GM23338 (cell line): Measurements from ENCODE around the gene LMF1. TPM values are rescaled to one million over a fixed set of nuclear protein-coding genes. Genes with fewer than 3 reads are reported as not detected.

Experiments
- ATAC-seq: fragments of 200-7000 bp; cut with Tn5 transposase; 3 replicates; pipeline ENCODE4 v1.9.1; 2020
- DNase-seq: peaks from one replicate; pipeline ENCODE4 v3.0.0-alpha.2; 2015; ENCODE audit warnings: low spot score
- H2AFZ ChIP-seq: fragments of 200-600 bp; sonication (generic); 2 replicates; pipeline ENCODE4 v1.8.0; 2016; ENCODE audit warnings: antibody characterized with exemption, mild to moderate bottlenecking, moderate library complexity
- H3F3A ChIP-seq: fragments of 200-600 bp; sonication (generic); replicated peaks from 2 replicates; pipeline ENCODE4 v1.8.0; 2017; ENCODE audit warnings: antibody characterized with exemption, mixed run types, low read depth
- H3K27ac ChIP-seq: fragments of 200-600 bp; sonication (generic); 2 replicates; pipeline ENCODE4 v1.6.1; 2016; ENCODE audit warnings: low read depth
- H3K27me3 ChIP-seq: fragments of 200-600 bp; sonication (generic); 2 replicates; pipeline ENCODE4 v1.8.0; 2016; ENCODE audit warnings: mild to moderate bottlenecking, mixed run types, moderate library complexity; ENCODE audit not compliant: insufficient read depth
- H3K36me3 ChIP-seq: fragments of 200-600 bp; sonication (generic); 2 replicates; pipeline ENCODE4 v1.8.0; 2016; ENCODE audit warnings: mild to moderate bottlenecking; ENCODE audit not compliant: insufficient read depth
- H3K4me1 ChIP-seq: fragments of 200-600 bp; sonication (generic); 2 replicates; pipeline ENCODE4 v1.8.0; 2016; ENCODE audit warnings: mild to moderate bottlenecking, moderate library complexity; ENCODE audit not compliant: insufficient read depth
- H3K4me2 ChIP-seq: fragments of 200-600 bp; sonication (generic); 2 replicates; pipeline ENCODE4 v1.7.1; 2017; ENCODE audit warnings: mixed run types
- H3K4me3 ChIP-seq: fragments of 200-600 bp; sonication (generic); 2 replicates; pipeline ENCODE4 v1.6.1; 2016; ENCODE audit warnings: mixed run types
- H3K79me2 ChIP-seq: fragments of 200-600 bp; sonication (generic); replicated peaks from 2 replicates; pipeline ENCODE4 v1.8.0; 2017; ENCODE audit warnings: mild to moderate bottlenecking; ENCODE audit not compliant: insufficient read depth
- H3K9me2 ChIP-seq: fragments of 200-600 bp; sonication (generic); 2 replicates; pipeline ENCODE4 v1.8.0; 2017; ENCODE audit not compliant: insufficient read depth
- H4K20me1 ChIP-seq: fragments of 200-600 bp; sonication (generic); replicated peaks from 2 replicates; pipeline ENCODE4 v1.8.0; 2017; ENCODE audit warnings: mild to moderate bottlenecking; ENCODE audit not compliant: insufficient read depth
- H3K27ac Mint-ChIP-seq: 2 replicates; pipeline ENCODE4 v1.8.0; 2020; ENCODE audit warnings: inconsistent platforms, mild to moderate bottlenecking, moderate library complexity, mixed read lengths
- H3K27me3 Mint-ChIP-seq: 3 replicates; pipeline ENCODE4 v1.8.0; 2022; ENCODE audit warnings: low read depth, mild to moderate bottlenecking, moderate library complexity, mixed read lengths, inconsistent platforms; ENCODE audit not compliant: insufficient read depth, poor library complexity
- H3K36me3 Mint-ChIP-seq: 3 replicates; pipeline ENCODE4 v1.8.0; 2021; ENCODE audit warnings: low read depth, mild to moderate bottlenecking, inconsistent platforms, moderate library complexity, mixed read lengths
- H3K4me1 Mint-ChIP-seq: 3 replicates; pipeline ENCODE4 v1.8.0; 2020; ENCODE audit warnings: mild to moderate bottlenecking, inconsistent platforms, mixed read lengths
- H3K4me3 Mint-ChIP-seq: 3 replicates; pipeline ENCODE4 v1.8.0; 2021; ENCODE audit warnings: moderate library complexity, mild to moderate bottlenecking, inconsistent platforms, mixed read lengths
- H3K9me3 Mint-ChIP-seq: 3 replicates; pipeline ENCODE4 v1.8.0; 2020; ENCODE audit warnings: moderate library complexity, mild to moderate bottlenecking, inconsistent platforms, mixed read lengths
- CREB1 ChIP-seq: fragments of 250-450 bp; sonication (Bioruptor Pico); IDR thresholded peaks from 2 replicates; pipeline ENCODE4 v1.5.0; 2020; ENCODE audit warnings: low read depth, mild to moderate bottlenecking, moderate library complexity
- CTCF ChIP-seq, 2 experiments: fragments of 200-600 bp in 1 of 2; sonication (generic) in 1 of 2; conservative IDR thresholded peaks; 2 replicates each; pipeline versions ENCODE4 v1.5.1 to v1.6.1; 2016 to 2017; ENCODE audit warnings: antibody characterized with exemption in 2 of 2, low read depth in 2 of 2, mild to moderate bottlenecking in 2 of 2, moderate library complexity in 1 of 2
- ETS1 ChIP-seq: IDR thresholded peaks from 2 replicates; pipeline ENCODE4 v1.6.1; 2016; ENCODE audit warnings: antibody characterized with exemption
- EZH2 ChIP-seq: fragments of 200-600 bp; sonication (generic); IDR thresholded peaks from one replicate; pipeline ENCODE4 v1.8.0; 2017; ENCODE audit warnings: antibody characterized with exemption, mild to moderate bottlenecking, low read depth; ENCODE audit not compliant: unreplicated experiment
- EZH2phosphoT487 ChIP-seq: fragments of 200-600 bp; sonication (generic); IDR thresholded peaks from one replicate; pipeline ENCODE4 v1.8.1; 2018; ENCODE audit warnings: antibody characterized with exemption; ENCODE audit not compliant: unreplicated experiment
- JUNB ChIP-seq: IDR thresholded peaks from one replicate; pipeline ENCODE4 v1.6.1; 2016; ENCODE audit warnings: antibody characterized with exemption; ENCODE audit not compliant: unreplicated experiment
- NANOG ChIP-seq: IDR thresholded peaks from 2 replicates; pipeline ENCODE4 v1.6.1; 2016; ENCODE audit warnings: antibody characterized with exemption, borderline replicate concordance
- POLR2AphosphoS5 ChIP-seq: IDR thresholded peaks from 2 replicates; pipeline ENCODE4 v1.6.1; 2016; ENCODE audit warnings: antibody characterized with exemption, low read depth
- REST ChIP-seq: IDR thresholded peaks from one replicate; pipeline ENCODE4 v1.6.1; 2018; ENCODE audit warnings: antibody characterized with exemption; ENCODE audit not compliant: unreplicated experiment
- STAT1 ChIP-seq: IDR thresholded peaks from one replicate; pipeline ENCODE4 v1.6.1; 2016; ENCODE audit warnings: antibody characterized with exemption; ENCODE audit not compliant: unreplicated experiment
- ZNF114 ChIP-seq: fragments of 250-450 bp; sonication (Bioruptor Pico); IDR thresholded peaks from 2 replicates; pipeline ENCODE4 v1.5.0; 2020; ENCODE audit warnings: mild to moderate bottlenecking, moderate library complexity
- ZNF331 ChIP-seq: fragments of 250-450 bp; sonication (Bioruptor Pico); IDR thresholded peaks from 2 replicates; pipeline ENCODE4 v1.5.0; 2020; ENCODE audit warnings: low read depth, mild to moderate bottlenecking, moderate library complexity
- ZNF462 ChIP-seq: fragments of 250-450 bp; sonication (Bioruptor Pico); IDR thresholded peaks from 2 replicates; pipeline ENCODE4 v1.5.0; 2020; ENCODE audit warnings: mild to moderate bottlenecking, moderate library complexity
- polyA plus RNA-seq: library from polyadenylated mRNA; unstranded; fragments of >200 nt; fragmentation: Nextera tagmentation; extraction: Ambion mirVana; gene quantifications from 2 replicates; pipeline ENCODE4 v1.2.1, GENCODE V29; 2016
- total RNA-seq: library from RNA; depleted of rRNA; stranded (reverse); fragments of >200 nt; shearing (Covaris generic); gene quantifications from 2 replicates; pipeline ENCODE4 v1.2.3, GENCODE V29; 2014

The LMF1 gene
- total and polyA plus RNA-seq, 2 experiments from 2014 or later: 4.2 to 10.1 TPM

- Histone ChIP-seq H4K20me1 (no peaks in the 10 kb centered on the region), H2AFZ (no peak overlapping the region), H3K36me3 (no peaks in the 10 kb centered on the region), H3K27me3 (no peaks in the 10 kb centered on the region), H3K4me1 (no peaks in the 10 kb centered on the region), H3K4me2 (no peak overlapping the region), H3K79me2 (no peaks in the 10 kb centered on the region), H3F3A (no peaks in the 10 kb centered on the region), H3K9me2 (no peaks in the 10 kb centered on the region), H3K4me3 (no peak overlapping the region), H3K27ac (no peak overlapping the region)
- Mint-ChIP-seq H3K9me3 (no peaks in the 10 kb centered on the region), H3K4me1 (no peaks in the 10 kb centered on the region), H3K36me3 (no peaks in the 10 kb centered on the region), H3K27me3 (peaks cover 11% of the 10 kb centered on the region), H3K27ac (no peak overlapping the region), H3K4me3 (no peak overlapping the region)
- no peak for TF ChIP-seq STAT1
- TF ChIP-seq EZH2phosphoT487: no peak
- TF ChIP-seq REST: no peak
- no peak for TF ChIP-seq ZNF462 (CRISPR knock-in tag)
- TF ChIP-seq ZNF331 (CRISPR knock-in tag): no peak
- TF ChIP-seq CREB1: no peak
- no peak for TF ChIP-seq NANOG
- no peak for TF ChIP-seq POLR2AphosphoS5
- no peak for TF ChIP-seq JUNB
- TF ChIP-seq ZNF114 (CRISPR knock-in tag): no peak
- no peak for TF ChIP-seq ETS1
- TF ChIP-seq CTCF (conservative IDR thresholded peaks at IDR 0.05; ENCODE audit: low read depth in 2 of 2): no peak
- TF ChIP-seq EZH2: no peak
- ATAC-seq (no peak), DNase-seq (no peak)
Measured at GRCh38 chr16:1010815-1011214, 40.0 kb upstream of the LMF1 start.
